ENCODE data around the gene LSM7. TPM values are rescaled to one million over a fixed set of nuclear protein-coding genes. Genes with fewer than 3 reads are reported as not detected.

Gene LSM7
- total RNA-seq, 1 donor from 2014 or later = 97.4 TPM

GRCh38 chr19:2300533-2300932, 27.9 kb downstream of the LSM7 start:
- DNase-seq (ENCODE audit: low read depth) (no peak), FAIRE-seq (no peak)
- Histone ChIP-seq H3K4me3 (ENCODE audit: low read depth, low read length) (no peak overlapping the region), H3K36me3 (ENCODE audit: control insufficient read depth, insufficient read depth, low read length) (no peaks in the 10 kb centered on the region), H3K27me3 (ENCODE audit: control insufficient read depth, insufficient read depth, low read length) (peaks cover 9% of the 10 kb centered on the region)
- TF ChIP-seq, protein P1, sequence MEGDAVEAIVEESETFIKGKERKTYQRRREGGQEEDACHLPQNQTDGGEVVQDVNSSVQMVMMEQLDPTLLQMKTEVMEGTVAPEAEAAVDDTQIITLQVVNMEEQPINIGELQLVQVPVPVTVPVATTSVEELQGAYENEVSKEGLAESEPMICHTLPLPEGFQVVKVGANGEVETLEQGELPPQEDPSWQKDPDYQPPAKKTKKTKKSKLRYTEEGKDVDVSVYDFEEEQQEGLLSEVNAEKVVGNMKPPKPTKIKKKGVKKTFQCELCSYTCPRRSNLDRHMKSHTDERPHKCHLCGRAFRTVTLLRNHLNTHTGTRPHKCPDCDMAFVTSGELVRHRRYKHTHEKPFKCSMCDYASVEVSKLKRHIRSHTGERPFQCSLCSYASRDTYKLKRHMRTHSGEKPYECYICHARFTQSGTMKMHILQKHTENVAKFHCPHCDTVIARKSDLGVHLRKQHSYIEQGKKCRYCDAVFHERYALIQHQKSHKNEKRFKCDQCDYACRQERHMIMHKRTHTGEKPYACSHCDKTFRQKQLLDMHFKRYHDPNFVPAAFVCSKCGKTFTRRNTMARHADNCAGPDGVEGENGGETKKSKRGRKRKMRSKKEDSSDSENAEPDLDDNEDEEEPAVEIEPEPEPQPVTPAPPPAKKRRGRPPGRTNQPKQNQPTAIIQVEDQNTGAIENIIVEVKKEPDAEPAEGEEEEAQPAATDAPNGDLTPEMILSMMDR (IDR thresholded peaks at IDR 0.05; ENCODE audit: insufficient read depth, low read length, severe bottlenecking) = no peak

GRCh38 chr19:2296141-2296540, 32.2 kb downstream of the LSM7 start:
- FAIRE-seq (no peak), DNase-seq (ENCODE audit: low read depth) (no peak)
- H3K27me3 ChIP-seq (ENCODE audit: control insufficient read depth, insufficient read depth, low read length) = peaks cover 19% of the 10 kb centered on the region
- H3K4me3 ChIP-seq (ENCODE audit: low read depth, low read length) = no peak overlapping the region
- TF ChIP-seq, protein P1 (IDR thresholded peaks at IDR 0.05; ENCODE audit: insufficient read depth, low read length, severe bottlenecking) = no peak
- no peaks in the 10 kb centered on the region for H3K36me3 ChIP-seq (ENCODE audit: control insufficient read depth, insufficient read depth, low read length)

DNA sequence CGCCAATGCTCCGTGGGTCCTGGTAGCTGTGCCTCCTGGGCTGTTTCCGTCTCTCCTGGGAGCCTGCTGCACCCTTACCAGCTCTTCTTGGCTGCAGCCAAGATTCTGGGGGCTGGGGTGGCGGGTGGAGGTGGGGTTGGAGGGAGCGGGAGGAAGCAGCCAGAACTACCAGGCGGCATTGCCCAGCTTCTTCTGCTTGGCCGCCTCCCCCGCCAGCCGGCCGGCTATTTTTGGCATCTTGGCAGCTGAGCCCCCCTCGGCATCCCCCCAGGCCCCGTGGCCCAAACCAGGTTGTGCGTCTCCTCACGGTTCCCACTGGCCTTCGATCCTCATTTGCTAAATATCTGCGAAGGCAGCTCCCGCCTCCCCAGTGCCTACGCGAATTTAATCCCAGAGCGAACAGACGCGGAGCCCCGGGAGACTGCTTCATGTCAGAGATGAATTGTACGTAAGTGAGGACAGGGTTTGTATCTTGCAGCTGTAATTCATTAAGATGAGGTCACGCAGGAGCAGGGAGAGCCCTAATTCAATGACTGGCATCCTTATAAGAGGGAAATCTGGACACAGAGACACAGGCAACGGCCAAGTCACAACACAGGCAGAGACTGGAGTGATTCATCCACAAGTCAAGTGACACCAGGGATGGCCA, 33.6 kb downstream of the LSM7 start:
- DNase-seq (ENCODE audit: low read depth) (no peak), FAIRE-seq (no peak)
- Histone ChIP-seq H3K27me3 (ENCODE audit: control insufficient read depth, insufficient read depth, low read length) (peaks cover 30% of the 10 kb centered on the region), H3K36me3 (ENCODE audit: control insufficient read depth, insufficient read depth, low read length) (no peaks in the 10 kb centered on the region), H3K4me3 (ENCODE audit: low read depth, low read length) (no peak overlapping the region)
- TF ChIP-seq, protein P1 (IDR thresholded peaks at IDR 0.05; ENCODE audit: insufficient read depth, low read length, severe bottlenecking) = no peak

DNA sequence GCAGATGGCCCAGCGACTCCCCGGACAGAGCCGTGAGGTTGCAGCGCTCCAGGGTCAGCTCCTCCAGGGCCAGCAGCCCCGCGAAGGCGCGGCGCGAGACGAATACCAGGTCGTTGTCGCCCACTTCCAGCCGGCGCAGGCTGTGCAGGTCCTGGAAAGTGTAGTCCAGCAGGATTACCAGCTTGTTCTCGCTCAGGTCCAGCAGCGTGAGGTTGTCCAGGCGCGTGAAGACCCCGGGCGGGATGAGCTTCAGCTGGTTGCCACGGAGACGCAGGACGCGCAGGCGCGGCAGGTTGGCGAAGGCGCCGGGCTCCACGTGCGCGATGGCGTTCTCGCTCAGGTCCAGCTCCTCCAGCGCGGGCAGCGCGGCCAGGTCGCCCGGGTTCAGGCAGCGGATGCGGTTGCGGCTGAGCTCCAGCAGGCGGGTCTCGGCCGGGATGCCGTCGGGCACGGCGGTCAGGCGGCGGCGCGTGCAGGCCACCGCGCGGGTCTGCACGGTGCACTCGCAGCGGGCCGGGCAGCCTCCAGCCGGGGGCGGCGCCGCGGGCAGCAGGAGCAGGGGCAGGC, 37.1 kb downstream of the LSM7 start:
- no peak for FAIRE-seq
- Histone ChIP-seq H3K27me3 (ENCODE audit: control insufficient read depth, insufficient read depth, low read length) (peaks cover 51% of the 10 kb centered on the region), H3K4me3 (ENCODE audit: low read depth, low read length) (no peak overlapping the region), H3K36me3 (ENCODE audit: control insufficient read depth, insufficient read depth, low read length) (no peaks in the 10 kb centered on the region)
- TF ChIP-seq, protein P1 (IDR thresholded peaks at IDR 0.05; ENCODE audit: insufficient read depth, low read length, severe bottlenecking) = no peak
- DNase-seq (ENCODE audit: low read depth) = no peak

- FAIRE-seq = no peak
- TF ChIP-seq, protein P1 (IDR thresholded peaks at IDR 0.05; ENCODE audit: insufficient read depth, low read length, severe bottlenecking) = no peak
- Histone ChIP-seq H3K4me3 (ENCODE audit: low read depth, low read length) (no peak overlapping the region), H3K36me3 (ENCODE audit: control insufficient read depth, insufficient read depth, low read length) (no peaks in the 10 kb centered on the region), H3K27me3 (ENCODE audit: control insufficient read depth, insufficient read depth, low read length) (peaks cover 49% of the 10 kb centered on the region)
- DNase-seq (ENCODE audit: low read depth) = no peak
Observed at GRCh38 chr19:2290441-2291184, 37.8 kb downstream of the LSM7 start.
